GM10266 (cell line): Measurements from ENCODE around the gene TMEM269.

Experiments
- DNase-seq: peaks from one replicate; pipeline ENCODE4 v3.0.0; 2012; ENCODE audit errors: extremely low spot score
- TF ChIP-seq, protein P1 (sequence below): IDR thresholded peaks from 2 replicates; pipeline ENCODE4 v1.5.1; 2012; ENCODE audit warnings: mild to moderate bottlenecking, low read depth; ENCODE audit not compliant: control insufficient read depth, insufficient read depth; ENCODE audit errors: missing control alignments

Gene TMEM269

DNA sequence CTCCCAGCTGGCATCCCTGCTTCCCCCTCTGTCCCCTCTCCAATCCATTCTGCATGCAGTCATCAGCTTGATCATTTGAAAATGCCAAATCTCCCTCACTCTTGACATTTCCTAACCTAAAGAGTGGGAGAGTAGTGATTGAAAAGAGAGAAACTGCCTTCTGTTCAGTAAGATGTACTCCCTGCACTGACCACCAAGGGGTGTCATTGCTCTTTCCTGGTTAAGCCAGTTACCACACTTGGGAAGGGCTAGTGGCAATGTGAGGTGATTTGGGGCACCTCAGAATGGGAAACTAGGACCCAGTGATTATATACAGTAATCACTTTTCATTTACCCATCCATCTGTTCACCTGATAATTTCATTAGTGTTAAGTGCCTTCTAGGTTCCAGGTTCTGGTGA, 6.9 kb upstream of the TMEM269 start:
- DNase-seq = peak; percentile 63
- TF ChIP-seq, protein P1, sequence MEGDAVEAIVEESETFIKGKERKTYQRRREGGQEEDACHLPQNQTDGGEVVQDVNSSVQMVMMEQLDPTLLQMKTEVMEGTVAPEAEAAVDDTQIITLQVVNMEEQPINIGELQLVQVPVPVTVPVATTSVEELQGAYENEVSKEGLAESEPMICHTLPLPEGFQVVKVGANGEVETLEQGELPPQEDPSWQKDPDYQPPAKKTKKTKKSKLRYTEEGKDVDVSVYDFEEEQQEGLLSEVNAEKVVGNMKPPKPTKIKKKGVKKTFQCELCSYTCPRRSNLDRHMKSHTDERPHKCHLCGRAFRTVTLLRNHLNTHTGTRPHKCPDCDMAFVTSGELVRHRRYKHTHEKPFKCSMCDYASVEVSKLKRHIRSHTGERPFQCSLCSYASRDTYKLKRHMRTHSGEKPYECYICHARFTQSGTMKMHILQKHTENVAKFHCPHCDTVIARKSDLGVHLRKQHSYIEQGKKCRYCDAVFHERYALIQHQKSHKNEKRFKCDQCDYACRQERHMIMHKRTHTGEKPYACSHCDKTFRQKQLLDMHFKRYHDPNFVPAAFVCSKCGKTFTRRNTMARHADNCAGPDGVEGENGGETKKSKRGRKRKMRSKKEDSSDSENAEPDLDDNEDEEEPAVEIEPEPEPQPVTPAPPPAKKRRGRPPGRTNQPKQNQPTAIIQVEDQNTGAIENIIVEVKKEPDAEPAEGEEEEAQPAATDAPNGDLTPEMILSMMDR = peak; percentile 71

DNA sequence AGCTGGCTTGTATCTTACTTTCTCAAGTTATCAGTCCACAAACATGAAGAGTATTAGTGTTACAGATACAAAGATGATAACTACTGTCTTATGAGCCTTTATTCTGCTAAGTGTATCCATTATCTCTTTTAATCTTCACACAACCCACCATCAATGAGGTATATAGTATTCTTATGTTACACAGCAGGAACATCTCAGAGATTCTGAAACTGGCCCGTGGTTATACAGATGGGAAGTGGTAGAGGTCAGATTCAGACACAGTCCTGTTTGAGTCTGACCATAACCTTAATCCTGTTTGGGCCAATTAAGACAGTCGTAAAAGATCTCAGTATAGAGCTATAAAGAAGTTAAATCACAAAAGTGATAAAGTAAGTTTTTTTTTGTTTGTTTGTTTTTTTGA, 5.1 kb upstream of the TMEM269 start:
- TF ChIP-seq, protein P1 = no peak
- DNase-seq = no peak

DNA sequence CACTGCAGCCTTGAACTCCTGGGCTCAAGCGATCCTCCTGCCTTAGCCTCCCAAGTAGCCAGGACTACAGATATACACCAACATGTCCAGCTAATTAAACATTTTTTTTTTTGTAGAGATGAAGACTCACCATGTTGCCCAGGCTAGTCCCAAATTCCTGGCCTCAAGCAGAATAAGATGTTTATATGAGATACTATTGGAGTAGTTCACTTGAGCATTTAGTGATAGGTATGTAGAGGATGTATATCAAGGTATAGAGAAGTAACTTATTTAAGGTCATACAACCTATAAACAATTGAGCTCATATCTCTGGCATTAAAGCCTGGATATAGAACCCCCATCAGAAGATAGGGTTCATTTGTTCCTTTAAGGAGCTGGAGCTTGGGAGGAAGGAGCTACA, 4.6 kb upstream of the TMEM269 start:
- no peak for DNase-seq
- TF ChIP-seq, protein P1 = no peak

DNA sequence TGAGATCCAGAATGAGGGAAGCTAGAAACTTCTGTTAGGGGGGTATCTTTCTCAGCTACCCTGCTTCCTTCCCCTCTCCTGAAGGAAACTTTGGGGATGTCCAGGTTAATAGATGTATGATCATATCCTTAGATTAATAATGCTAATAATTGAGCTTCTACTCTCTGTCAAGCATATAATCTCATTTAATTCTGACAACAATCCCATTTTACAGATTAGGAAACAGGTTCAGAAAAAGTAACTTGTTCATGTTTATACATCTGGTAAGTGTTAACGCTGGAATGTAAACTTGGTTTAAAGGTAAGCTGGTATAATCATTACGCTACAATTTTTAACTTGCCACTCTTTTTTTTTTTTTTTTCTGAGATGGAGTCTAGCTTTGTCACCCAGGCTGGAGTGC, 1.7 kb upstream of the TMEM269 start:
- DNase-seq = no peak
- TF ChIP-seq, protein P1 = no peak

DNA sequence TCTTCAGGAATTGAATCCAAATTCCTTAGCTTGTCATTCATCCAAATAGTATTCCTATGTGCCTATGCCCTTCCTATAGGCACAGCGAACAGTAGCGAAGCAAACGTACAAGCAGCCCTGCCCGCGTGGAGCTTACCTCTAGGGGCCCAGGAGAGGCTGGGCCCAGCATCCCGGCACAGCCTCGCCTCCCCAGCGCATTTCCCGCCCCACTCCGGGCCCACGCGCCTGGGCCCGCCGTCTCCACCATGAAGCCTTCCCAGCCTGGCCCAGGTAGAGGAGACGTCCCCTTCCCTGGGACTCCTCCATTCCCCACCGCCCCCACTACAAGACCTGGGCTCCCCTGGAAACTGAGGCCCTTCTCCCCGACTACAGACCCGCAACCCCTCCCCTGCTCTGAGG, 245 bp upstream of the TMEM269 start:
- DNase-seq = no peak
- TF ChIP-seq, protein P1 = no peak

DNA sequence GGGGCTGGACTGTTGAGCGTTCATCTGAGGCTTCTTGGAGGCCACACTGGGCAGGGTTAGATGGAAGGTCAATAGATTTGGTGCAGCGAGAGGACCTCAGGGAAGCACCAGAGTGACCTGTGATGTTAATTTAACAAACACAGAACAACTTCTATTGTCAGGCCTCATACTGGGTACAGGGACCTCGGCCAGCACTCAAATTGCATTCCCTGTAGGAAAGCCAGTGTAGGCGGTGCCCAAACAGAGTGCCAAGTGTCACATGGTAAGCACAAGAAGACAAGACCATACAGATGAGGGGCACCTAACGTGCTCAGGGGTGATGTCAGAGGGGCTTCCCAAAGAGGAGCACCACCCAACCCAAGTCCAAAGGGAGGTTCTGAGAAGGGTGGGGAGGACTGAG, 1.3 kb downstream of the TMEM269 start:
- DNase-seq = no peak
- TF ChIP-seq, protein P1 = no peak

DNA sequence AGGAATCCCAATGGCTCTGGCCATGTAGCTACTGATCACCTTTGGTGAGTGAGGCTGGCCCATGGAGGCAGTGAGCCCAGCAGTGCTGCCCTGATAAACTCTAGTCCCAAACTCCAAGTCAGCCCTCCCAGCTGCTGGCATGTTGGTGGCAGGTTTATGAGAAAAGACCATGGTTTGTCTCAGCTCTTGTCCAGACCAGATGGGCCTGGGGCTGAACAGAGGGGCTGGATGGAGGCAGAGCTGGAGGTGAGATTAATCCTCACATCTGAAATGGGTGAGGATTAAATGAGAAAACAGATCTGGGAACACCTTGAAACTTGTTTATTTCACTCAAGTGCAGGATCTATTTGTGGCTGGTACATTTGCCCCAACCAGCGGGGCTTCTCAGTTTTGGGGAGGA, 3.2 kb downstream of the TMEM269 start:
- no peak for DNase-seq
- TF ChIP-seq, protein P1 = no peak
